ENCODE measurements around the gene DGKE.

The DGKE gene

GRCh38 chr17:56890906-56891674 is 57.1 kb downstream of the DGKE start:
- no peak for DNase-seq (ENCODE audit: low read depth)

DNA sequence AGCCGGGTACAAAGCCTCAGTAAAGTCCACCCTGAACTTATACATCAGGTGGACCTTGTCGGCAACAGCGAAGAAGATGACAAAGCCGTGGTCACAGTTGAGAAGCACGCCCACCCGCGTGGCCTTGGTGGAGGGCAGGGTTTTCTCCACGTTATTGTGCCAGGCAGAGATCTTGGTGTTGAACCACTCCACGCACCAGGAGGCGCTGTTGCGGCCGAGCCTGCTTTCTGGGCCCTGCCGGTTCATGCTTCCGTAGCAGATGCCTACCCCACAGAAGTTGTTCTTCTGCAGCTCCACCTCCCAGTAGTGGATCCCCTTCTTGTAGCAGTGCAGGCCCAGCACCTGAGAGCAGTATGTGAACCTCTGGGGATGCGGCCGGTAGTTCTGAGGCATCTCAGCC is 57.8 kb downstream of the DGKE start:
- DNase-seq (ENCODE audit: low read depth): no peak

GRCh38 chr17:56892333-56892732 is 58.4 kb downstream of the DGKE start:
- no peak for DNase-seq (ENCODE audit: low read depth)

DNA sequence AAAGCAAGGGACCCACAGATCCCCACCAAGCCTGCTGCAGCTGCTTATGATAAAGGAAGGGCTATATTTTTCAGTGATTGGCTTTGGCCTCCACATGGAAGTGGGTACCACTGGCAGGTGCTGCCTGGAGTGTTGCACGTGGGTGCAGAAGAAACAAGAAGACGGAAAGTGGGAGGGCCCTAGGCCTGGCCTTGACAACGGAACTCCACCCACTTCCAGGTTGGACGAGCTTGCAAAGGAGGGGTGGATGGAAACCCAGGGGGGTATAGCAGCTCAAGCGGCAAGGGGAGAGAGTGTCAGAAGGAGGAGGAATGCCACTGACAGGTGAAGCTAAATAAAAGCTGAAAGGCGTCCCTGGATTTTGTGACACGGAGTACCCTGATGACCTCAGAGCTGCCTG is 59.6 kb downstream of the DGKE start:
- no peak for DNase-seq (ENCODE audit: low read depth)

- DNase-seq (ENCODE audit: low read depth): no peak
Observed at GRCh38 chr17:56894859-56895455, 61.0 kb downstream of the DGKE start.

GRCh38 chr17:56896217-56896967 is 62.4 kb downstream of the DGKE start:
- DNase-seq (ENCODE audit: low read depth): no peak

DNA sequence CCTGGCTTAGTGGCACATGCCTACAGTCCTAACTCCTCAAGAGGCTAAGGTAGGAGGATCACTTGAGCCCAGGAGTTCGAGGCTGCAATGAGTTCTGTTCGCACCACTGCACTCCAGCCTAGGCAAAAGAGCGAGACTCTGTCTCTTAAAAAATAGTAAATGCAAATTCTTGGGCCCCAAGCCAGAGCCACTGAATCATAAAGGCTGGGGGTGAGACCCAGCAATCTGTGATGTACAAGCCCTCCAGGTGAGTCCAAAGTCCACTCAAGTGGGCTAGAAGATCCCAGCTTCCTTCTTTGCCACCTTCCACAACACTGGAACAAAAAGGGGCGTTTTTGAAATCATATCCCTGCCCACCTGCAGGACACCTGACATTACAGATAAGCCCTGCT is 63.0 kb downstream of the DGKE start:
- no peak for DNase-seq (ENCODE audit: low read depth)

DNA sequence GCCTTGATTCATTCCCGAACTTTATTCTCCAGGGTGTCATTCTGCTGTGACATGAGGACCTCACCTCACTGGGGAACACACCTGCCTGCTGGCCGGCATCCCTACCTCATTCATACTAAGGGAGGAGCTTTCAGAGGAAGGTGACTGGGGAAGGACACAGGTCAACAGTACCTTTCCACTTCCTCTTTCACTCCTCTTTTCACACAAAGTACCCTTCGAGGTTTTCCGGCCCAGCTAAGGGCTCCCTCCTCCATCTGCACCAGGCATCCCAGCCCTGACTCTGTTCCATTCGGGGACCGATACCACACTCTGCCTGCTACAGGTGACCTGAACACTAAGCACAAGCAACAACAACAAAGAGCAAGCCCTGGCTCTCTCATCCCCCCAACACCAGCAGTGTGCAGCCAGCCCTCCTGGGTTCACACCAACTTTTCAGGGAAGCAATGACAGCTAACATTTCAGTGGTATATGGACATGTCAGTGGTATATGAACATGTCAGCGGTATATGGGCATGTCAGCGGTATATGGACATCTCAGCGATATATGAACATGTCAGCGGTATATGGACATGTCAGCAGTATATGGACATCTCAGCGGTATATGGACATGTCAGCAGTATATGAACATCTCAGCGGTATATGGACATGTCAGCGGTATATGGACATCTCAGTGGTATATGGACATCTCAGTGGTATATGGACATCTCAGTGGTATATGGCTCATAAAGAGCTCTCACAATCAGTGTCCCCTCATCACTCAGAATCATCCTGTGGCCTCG is 63.9 kb downstream of the DGKE start:
- DNase-seq (ENCODE audit: low read depth): no peak

DNA sequence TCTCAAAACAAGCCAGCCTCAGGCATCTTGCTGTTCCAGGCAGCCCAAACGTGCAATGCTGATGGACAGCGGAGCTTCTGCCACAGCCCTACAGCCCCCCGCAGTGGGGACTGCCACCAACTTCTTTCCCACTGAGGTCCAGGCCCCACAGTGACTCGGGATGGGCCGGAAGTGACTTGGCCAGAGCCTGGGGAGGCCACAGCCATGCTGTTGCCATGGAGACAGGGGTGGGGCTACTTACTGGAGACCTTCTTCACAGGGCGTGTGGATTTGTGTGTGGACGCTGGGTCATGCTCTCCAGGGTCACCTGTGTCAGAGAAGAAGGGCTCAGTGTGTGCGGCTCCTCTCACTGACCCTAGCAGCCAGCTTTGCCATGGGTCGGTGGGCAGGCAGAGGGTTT is 64.9 kb downstream of the DGKE start:
- DNase-seq (ENCODE audit: low read depth): no peak

DNA sequence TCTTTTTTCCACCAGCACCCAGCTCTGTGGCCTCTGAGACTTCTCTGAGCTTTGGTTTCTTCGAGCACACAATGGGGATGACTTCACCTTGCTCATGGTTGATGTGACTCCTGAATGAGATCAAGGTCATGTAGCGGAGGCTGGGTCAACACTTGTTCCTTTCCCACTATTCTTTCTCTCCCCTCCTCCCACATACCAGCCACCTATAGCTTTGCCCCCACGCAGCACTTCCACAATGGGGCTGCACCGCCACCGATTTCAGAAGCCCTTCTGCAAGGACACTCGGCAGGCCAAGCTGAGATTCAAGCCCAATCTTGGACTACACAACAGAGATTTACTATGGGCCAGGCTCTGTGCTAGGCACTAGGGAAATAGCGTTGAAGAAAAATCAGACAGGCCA is 65.5 kb downstream of the DGKE start:
- DNase-seq (ENCODE audit: low read depth): no peak

DNA sequence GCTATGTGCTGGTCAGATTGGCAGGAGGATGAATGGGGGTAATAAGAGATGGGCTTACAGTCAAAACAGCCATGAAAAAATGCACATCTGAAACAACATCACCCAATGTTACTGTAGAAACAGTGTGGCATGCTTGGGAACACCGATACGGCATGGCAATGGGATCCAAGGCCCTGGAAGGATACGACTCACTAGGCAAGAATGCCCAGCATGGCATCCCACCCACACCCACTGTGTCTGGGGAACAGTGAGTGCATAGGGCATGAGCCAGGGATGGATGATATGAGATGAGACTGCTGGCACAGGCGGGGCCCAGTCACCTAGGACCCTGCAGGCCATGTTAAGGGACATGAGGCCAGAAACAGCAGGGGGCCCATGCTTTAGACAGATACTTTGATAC is 68.4 kb downstream of the DGKE start:
- DNase-seq (ENCODE audit: low read depth): no peak

DNA sequence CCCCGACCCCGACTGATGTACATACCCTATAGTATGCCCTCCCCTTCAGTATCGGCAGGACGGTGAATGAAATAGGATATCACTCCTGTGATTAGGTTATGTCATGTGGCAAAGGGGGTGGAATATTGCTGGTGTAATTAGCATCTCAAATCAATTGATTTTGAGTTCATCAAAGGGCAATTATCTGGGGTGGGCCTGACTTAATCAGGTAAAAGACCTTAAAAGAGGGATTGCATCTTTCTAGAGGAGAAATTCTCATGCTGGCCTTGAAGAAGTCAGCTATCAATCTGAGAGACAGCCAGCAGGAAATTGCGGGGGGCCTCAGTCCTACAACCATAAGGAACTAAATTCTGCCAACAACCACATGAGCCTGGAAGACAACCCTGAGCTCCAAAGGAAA is 69.6 kb downstream of the DGKE start:
- no peak for DNase-seq (ENCODE audit: low read depth)

GRCh38 chr17:56908001-56908542 is 74.1 kb downstream of the DGKE start:
- no peak for DNase-seq (ENCODE audit: low read depth)

GRCh38 chr17:56909742-56910508 is 76.0 kb downstream of the DGKE start:
- DNase-seq (ENCODE audit: low read depth): no peak

DNA sequence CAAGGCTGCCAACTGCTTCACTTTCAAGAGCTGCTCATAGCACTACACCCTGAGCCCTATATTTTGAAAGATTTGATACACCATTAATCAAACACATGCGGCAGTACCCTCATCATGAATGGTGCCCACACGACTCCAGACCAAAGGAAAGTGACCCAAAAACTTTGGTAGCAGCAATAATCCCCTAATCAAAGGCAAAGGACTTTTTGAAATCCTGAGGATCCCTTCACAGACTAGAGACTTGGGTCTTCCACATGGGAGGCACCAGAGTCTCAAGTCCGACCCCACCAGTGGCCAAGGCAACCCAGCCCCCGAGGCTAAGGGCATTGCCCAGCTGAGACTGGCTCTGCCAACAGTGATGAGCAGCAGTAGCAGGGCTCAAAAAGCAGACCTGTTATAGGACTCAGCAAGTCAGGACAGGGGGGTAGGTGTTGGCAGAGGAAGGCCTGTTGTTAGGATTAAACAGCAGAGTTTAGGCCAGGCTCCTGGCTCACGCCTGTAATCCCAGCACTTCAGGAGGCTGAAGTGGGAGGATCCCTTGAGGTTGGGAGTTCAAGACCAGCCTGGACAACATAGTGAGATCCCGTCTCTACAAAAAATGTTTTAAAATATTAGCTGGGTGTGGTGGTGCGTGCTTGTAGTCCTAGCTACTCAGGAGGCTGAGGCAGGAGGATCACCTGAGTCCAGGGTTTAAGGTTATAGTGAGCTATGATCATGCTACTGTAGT is 76.7 kb downstream of the DGKE start:
- no peak for DNase-seq (ENCODE audit: low read depth)

- DNase-seq (ENCODE audit: low read depth): no peak
Observed at GRCh38 chr17:56912105-56912999, 78.4 kb downstream of the DGKE start.

DNA sequence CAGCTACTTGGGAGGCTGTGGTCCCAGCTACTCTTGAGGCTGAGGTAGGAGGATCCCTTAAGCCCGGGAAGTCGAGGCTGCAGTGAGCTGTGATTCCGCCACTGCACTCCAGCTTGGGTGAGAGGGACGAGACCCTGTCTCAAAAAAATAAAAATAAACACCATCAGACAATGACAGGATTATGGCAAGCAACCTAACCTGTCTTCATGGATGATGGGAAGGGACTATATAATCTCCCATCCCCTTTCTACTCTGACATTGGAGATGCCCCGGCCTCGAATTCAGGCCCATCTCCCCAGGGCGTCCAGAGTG is 79.0 kb downstream of the DGKE start:
- DNase-seq (ENCODE audit: low read depth): no peak

- no peak for DNase-seq (ENCODE audit: low read depth)
Observed at GRCh38 chr17:56913353-56913866, 79.5 kb downstream of the DGKE start.

- DNase-seq (ENCODE audit: low read depth): peak; percentile 88
Observed at GRCh38 chr17:56913867-56914580, 80.1 kb downstream of the DGKE start, which contains the start of gene TRIM25. TSS of gene TRIM25 (minus strand) at chr17:56914049. CDS start at chr17:56913988, 61 bp downstream.
